ENCODE data around the gene HIF1A. TPM values are rescaled to one million over a fixed set of nuclear protein-coding genes. Genes with fewer than 3 reads are reported as not detected.
"Not testable (repeated sequence)": the region's sequence is repeated elsewhere in the genome, so short reads cannot be mapped to it uniquely, and the experiment has no call there.

The HIF1A gene
- total RNA-seq, 8 experiments from 2014 or later: 57.7 to 164 (median 98.6) TPM

- ATAC-seq (replicated peaks in 6 of 8); H3K27ac ChIP-seq; H3K4me3 ChIP-seq: not testable (repeated sequence)
- peaks cover 4 to 17% of the 10 kb centered on the region in 2 donors for H3K4me1 ChIP-seq (replicated peaks in 1 of 2)
- in situ Hi-C loops (cut with MboI; ENCODE audit: low pct_unique_long_range_greater_than_20kb in 2 of 9, low sequenced_read_pairs in 9 of 9, unreplicated experiment in 9 of 9): loop anchor here in 5 of 9 experiments (25.0 kb wide), 1 partner anchor 284 kb away; no protein-coding TSS in a partner anchor
- WGBS, 10 experiments: 90 to 100% (median 100%) methylated on average over 1 to 3 of the region's 3 CpGs; no CpG with 5 or more reads in 3 of the 10 experiments
These were observed 51.0 kb downstream of the HIF1A start for GRCh38 chr14:61746346-61746745.

- no peak for ATAC-seq (replicated peaks in 6 of 8)
- H3K27ac ChIP-seq: no peak overlapping the region
- in situ Hi-C loops (cut with MboI; ENCODE audit: low pct_unique_long_range_greater_than_20kb in 2 of 9, low sequenced_read_pairs in 9 of 9, unreplicated experiment in 9 of 9): loop anchor here in 5 of 9 experiments (25.0 kb wide), 1 partner anchor 285 kb away; no protein-coding TSS in a partner anchor
These were observed 51.6 kb downstream of the HIF1A start for GRCh38 chr14:61746881-61747280.

DNA sequence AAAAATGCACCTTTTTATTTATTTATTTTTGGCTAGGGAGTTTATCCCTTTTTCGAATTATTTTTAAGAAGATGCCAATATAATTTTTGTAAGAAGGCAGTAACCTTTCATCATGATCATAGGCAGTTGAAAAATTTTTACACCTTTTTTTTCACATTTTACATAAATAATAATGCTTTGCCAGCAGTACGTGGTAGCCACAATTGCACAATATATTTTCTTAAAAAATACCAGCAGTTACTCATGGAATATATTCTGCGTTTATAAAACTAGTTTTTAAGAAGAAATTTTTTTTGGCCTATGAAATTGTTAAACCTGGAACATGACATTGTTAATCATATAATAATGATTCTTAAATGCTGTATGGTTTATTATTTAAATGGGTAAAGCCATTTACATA, 52.0 kb downstream of the HIF1A start:
- WGBS, 10 experiments: 67 to 100% (median 97%) methylated on average over 1 to 3 of the region's 3 CpGs
- Histone ChIP-seq H3K4me3 (no peak overlapping the region), H3K27ac (no peak overlapping the region), H3K4me1 (replicated peaks in 1 of 2) (peaks cover 4 to 17% of the 10 kb centered on the region in 2 donors)
- no peak for ATAC-seq (replicated peaks in 6 of 8)
- in situ Hi-C loops (cut with MboI; ENCODE audit: low pct_unique_long_range_greater_than_20kb in 2 of 9, low sequenced_read_pairs in 9 of 9, unreplicated experiment in 9 of 9): loop anchor here in 5 of 9 experiments (25.0 kb wide), 1 partner anchor 285 kb away; no protein-coding TSS in a partner anchor

More at GRCh38 chr14:61746881-61747280, 51.6 kb downstream of the HIF1A start:
- Histone ChIP-seq H3K4me1 (replicated peaks in 1 of 2) (peaks cover 4 to 17% of the 10 kb centered on the region in 2 donors), H3K4me3 (no peak overlapping the region)

GRCh38 chr14:61749264-61749663, 54.0 kb downstream of the HIF1A start:
- H3K4me3 ChIP-seq: peak overlapping the region in 1 of 5 donors; percentile 14
- no peak overlapping the region for H3K27ac ChIP-seq
- 12 to 90% (median 49%) methylated on average over 2 to 3 of the region's 3 CpGs; no CpG with 5 or more reads in 1 of the 10 experiments for WGBS, 10 experiments
- in situ Hi-C loops (cut with MboI; ENCODE audit: low pct_unique_long_range_greater_than_20kb in 2 of 9, low sequenced_read_pairs in 9 of 9, unreplicated experiment in 9 of 9): loop anchor here in 5 of 9 experiments (25.0 kb wide), 1 partner anchor 287 kb away; no protein-coding TSS in a partner anchor
- ATAC-seq (replicated peaks in 6 of 8): no peak
- peaks cover 4 to 17% of the 10 kb centered on the region in 2 donors for H3K4me1 ChIP-seq (replicated peaks in 1 of 2)

GRCh38 chr14:61749867-61750266, 54.6 kb downstream of the HIF1A start:
- peak overlapping the region in 3 of 5 donors; percentile 37 to 43 (median 39) for H3K4me3 ChIP-seq
- ATAC-seq (replicated peaks in 6 of 8): no peak
- H3K27ac ChIP-seq: no peak overlapping the region
- WGBS, 10 experiments: 14 to 100% (median 43%) methylated on average over 1 to 3 of the region's 3 CpGs; no CpG with 5 or more reads in 3 of the 10 experiments
- in situ Hi-C loops (cut with MboI; ENCODE audit: low pct_unique_long_range_greater_than_20kb in 2 of 9, low sequenced_read_pairs in 9 of 9, unreplicated experiment in 9 of 9): loop anchor here in 5 of 9 experiments (25.0 kb wide), 1 partner anchor 288 kb away; no protein-coding TSS in a partner anchor
- peaks cover 4 to 17% of the 10 kb centered on the region in 2 donors for H3K4me1 ChIP-seq (replicated peaks in 1 of 2)

DNA sequence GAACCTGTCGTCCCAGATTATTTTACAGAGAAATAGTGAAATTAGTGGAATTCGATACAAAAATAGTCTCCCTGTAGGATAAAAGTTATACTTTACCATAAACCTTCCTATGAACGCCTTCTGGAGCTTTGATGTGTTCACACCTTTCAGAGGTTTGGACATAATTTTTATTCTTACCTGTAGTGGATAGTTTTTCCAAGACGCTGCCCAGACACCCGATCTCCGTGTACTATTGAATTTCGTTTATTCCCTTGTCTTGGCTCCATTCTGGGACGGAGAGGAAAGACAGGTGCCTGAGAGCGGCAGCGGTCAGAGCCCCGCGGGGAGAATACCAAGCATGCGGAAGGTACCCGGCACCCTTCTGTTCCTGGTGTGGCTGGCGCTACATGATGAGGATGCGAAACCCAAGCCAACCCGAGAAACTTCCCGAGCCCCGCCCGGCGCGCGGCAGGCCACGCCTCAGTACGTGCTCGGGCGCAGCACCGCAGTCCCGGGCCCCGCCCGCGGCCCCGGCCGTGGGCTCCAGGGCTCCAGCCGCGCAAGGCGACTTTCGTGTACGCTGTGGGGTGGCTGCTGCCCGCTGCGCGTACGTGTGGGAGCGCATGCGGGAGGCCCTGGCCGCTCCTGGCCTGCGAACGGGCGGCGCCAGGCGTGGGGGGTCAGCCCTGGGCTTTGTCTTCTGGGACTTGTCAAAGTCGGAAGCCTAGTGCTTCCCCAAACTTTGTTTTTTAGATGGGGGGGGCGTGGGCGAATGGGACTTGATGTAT, 55.6 kb downstream of the HIF1A start:
- ATAC-seq (replicated peaks in 6 of 8): peak; percentile 94 to 99 (median 98)
- Histone ChIP-seq H3K27ac (no peak overlapping the region), H3K4me3 (peak overlapping the region; percentile 21 to 43 (median 37)), H3K4me1 (replicated peaks in 1 of 2) (peaks cover 4 to 17% of the 10 kb centered on the region in 2 donors)
- in situ Hi-C loops (cut with MboI; ENCODE audit: low pct_unique_long_range_greater_than_20kb in 2 of 9, low sequenced_read_pairs in 9 of 9, unreplicated experiment in 9 of 9): no loop called here
- 0 to 100% (median 16%) methylated on average over 2 to 21 of the region's 54 CpGs for WGBS, 10 experiments

DNA sequence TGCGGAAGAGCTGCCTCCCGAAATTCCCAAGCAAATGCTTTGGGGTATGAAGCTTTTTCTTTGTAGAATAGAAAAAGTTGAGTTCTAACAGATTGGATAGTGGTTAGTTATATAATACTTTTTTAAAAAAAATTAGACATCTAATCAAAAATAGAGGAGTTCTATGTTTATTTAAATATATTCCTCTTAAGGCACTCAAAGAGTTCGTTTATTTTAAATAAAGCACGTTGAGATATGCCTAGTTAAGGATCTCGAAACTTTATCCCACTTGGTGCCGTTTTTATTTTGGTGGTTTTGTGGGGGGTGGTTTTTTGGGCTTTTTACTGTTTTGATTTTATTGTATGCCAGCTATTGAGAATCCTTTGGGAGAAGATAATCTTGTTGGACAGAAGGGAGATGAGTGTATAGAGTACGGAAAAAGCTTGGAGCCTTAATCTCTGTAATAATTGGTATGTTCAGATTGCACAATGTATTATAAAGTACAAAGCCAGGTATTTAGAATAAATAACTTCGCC, 56.2 kb downstream of the HIF1A start:
- in situ Hi-C loops (cut with MboI; ENCODE audit: low pct_unique_long_range_greater_than_20kb in 2 of 9, low sequenced_read_pairs in 9 of 9, unreplicated experiment in 9 of 9): no loop called here
- peak overlapping the region in 4 of 5 donors; percentile 21 to 43 (median 38) for H3K4me3 ChIP-seq
- no peak overlapping the region for H3K27ac ChIP-seq
- ATAC-seq (replicated peaks in 6 of 8): no peak
- peaks cover 4 to 17% of the 10 kb centered on the region in 2 donors for H3K4me1 ChIP-seq (replicated peaks in 1 of 2)
- WGBS, 10 experiments: 22 to 92% (median 72%) methylated on average over 1 to 8 of the region's 8 CpGs

- 50 to 95% (median 78%) methylated on average over 2 to 4 of the region's 4 CpGs; no CpG with 5 or more reads in 1 of the 10 experiments for WGBS, 10 experiments
- in situ Hi-C loops (cut with MboI; ENCODE audit: low pct_unique_long_range_greater_than_20kb in 2 of 9, low sequenced_read_pairs in 9 of 9, unreplicated experiment in 9 of 9): no loop called here
- no peak overlapping the region for H3K27ac ChIP-seq
These were observed 57.3 kb downstream of the HIF1A start for GRCh38 chr14:61752626-61753025.

DNA sequence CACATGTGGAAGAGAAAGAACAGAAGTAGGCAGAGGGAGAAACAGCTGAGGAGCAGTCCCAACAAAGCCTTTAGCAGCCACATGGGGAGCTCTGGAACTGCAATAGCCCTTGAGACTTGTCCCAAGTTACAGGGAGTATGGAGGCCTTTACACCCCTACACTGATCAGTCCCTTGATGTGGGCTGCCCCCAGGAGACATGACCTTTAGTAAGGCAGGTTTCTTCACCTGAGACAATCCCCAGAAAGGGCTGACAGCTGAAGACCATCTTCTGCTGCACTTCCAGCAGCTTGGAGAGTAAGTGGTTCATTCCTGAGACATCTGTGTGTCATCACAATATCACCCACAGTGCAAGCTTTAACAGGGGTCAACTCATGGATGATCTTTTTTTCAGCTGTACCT, 58.3 kb downstream of the HIF1A start:
- Histone ChIP-seq H3K4me3 (no peak overlapping the region), H3K27ac (no peak overlapping the region), H3K4me1 (replicated peaks in 1 of 2) (peaks cover 4 to 17% of the 10 kb centered on the region in 2 donors)
- in situ Hi-C loops (cut with MboI; ENCODE audit: low pct_unique_long_range_greater_than_20kb in 2 of 9, low sequenced_read_pairs in 9 of 9, unreplicated experiment in 9 of 9): no loop called here
- no peak for ATAC-seq (replicated peaks in 6 of 8)

More at GRCh38 chr14:61752626-61753025, 57.3 kb downstream of the HIF1A start:
- ATAC-seq (replicated peaks in 6 of 8): no peak
- no peak overlapping the region for H3K4me3 ChIP-seq
- peaks cover 4 to 17% of the 10 kb centered on the region in 2 donors for H3K4me1 ChIP-seq (replicated peaks in 1 of 2)

DNA sequence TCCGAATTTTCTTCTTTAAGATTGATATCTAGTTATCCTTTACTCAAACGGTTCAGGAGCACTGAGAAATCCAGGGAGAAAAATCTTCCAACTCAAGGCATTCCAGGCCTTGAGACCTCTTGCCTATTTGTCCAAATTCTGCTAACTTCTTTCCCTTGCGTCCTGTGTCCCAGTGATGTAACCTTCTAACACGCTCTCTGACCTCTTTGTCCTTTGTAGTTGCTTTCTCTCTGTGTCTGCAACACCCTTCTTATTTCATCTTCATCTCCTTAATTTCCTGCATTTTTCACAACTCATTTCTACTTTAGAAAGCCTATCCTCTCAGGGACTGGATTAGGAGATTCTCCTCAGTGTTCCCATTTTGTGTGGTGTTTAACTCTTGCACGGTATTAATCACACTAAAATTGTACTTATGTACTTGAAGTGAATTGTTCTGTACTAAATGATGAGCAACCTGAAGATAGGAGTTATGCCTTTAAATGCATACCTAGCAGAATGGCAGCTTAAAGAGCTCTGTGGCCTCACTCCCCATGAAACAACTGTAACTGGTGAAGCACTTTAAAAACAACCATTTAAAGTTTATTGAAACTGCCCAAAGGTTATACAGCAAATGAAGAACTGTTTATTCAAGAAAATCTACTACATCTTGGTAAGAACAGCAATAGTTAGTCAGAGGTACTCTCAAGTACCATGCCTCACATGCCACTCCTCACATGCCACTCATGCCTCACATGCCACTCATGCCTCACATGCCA, 59.5 kb downstream of the HIF1A start:
- H3K4me1 ChIP-seq (replicated peaks in 1 of 2): peaks cover 4 to 9% of the 10 kb centered on the region in 2 donors
- in situ Hi-C loops (cut with MboI; ENCODE audit: low pct_unique_long_range_greater_than_20kb in 2 of 9, low sequenced_read_pairs in 9 of 9, unreplicated experiment in 9 of 9): no loop called here
- no peak for ATAC-seq (replicated peaks in 6 of 8)
- 62 to 85% (median 72%) methylated on average over 3 to 5 of the region's 5 CpGs for WGBS, 10 experiments
- H3K27ac ChIP-seq: no peak overlapping the region
- H3K4me3 ChIP-seq: no peak overlapping the region

DNA sequence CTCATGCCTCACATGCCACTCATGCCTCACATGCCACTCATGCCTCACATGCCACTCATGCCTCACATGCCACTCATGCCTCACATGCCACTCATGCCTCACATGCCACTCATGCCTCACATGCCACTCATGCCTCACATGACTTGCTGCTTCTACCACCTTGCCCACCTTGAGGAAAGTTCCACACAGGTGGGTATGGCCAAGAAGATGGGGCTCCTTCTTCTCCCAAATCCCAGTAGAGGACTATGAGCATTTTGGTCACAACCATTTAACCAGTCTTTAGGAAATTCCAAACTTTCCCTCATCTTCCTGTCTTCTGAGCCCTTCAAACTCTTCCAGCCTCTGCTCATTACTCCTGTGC, 60.0 kb downstream of the HIF1A start:
- H3K4me3 ChIP-seq; H3K4me1 ChIP-seq (replicated peaks in 1 of 2); H3K27ac ChIP-seq; ATAC-seq (replicated peaks in 6 of 8); in situ Hi-C loops (cut with MboI; ENCODE audit: low pct_unique_long_range_greater_than_20kb in 2 of 9, low sequenced_read_pairs in 9 of 9, unreplicated experiment in 9 of 9): not testable (repeated sequence)

DNA sequence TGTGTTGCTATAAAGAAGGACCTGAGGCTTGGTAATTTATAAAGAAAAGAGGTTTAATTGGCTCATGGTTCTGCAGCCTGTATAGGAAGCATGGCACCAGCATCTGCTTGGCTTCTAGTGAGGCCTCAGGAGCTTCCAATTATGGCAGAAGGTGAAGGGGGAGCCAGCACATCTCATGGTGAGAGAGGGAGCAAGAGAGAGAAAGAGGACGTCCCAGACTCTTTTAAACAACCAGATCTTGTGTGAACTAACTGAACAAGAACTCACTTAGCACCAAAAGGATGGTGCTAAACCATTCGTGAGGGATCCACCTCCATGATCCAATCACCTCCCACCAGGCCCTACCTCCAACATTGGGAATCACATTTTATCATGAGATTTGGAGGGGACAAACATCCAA, 60.8 kb downstream of the HIF1A start:
- Histone ChIP-seq H3K4me1 (replicated peaks in 1 of 2) (no peaks in the 10 kb centered on the region), H3K4me3 (no peak overlapping the region), H3K27ac (no peak overlapping the region)
- 29 to 100% (median 80%) methylated on average over 1 to 2 of the region's 2 CpGs; no CpG with 5 or more reads in 5 of the 10 experiments for WGBS, 10 experiments
- in situ Hi-C loops (cut with MboI; ENCODE audit: low pct_unique_long_range_greater_than_20kb in 2 of 9, low sequenced_read_pairs in 9 of 9, unreplicated experiment in 9 of 9): no loop called here
- ATAC-seq (replicated peaks in 6 of 8): no peak

- in situ Hi-C loops (cut with MboI; ENCODE audit: low pct_unique_long_range_greater_than_20kb in 2 of 9, low sequenced_read_pairs in 9 of 9, unreplicated experiment in 9 of 9): no loop called here
- Histone ChIP-seq H3K4me3 (no peak overlapping the region), H3K4me1 (replicated peaks in 1 of 2) (peaks cover 4 to 10% of the 10 kb centered on the region in 2 donors), H3K27ac (no peak overlapping the region)
- WGBS, 10 experiments: 66 to 93% (median 82%) methylated on average over 1 to 4 of the region's 7 CpGs; no CpG with 5 or more reads in 4 of the 10 experiments
- no peak for ATAC-seq (replicated peaks in 6 of 8)
These were observed 64.6 kb downstream of the HIF1A start for GRCh38 chr14:61759878-61760277.

All from motor neuron (in vitro differentiated cells).